NCI-H510A treated with DMSO at 0.1 percent for 48 hours (cell line): ENCODE results near the gene ALG12.

Source experiments
- DNase-seq: peaks from one replicate; lab custom pipeline; 2025; lab: John Stamatoyannopoulos, UW

The ALG12 gene

GRCh38 chr22:49917974-49918910, at the start of gene ALG12, which contains the start of gene CRELD2:
ALG12 (minus strand) TSS chr22:49918438; CDS start chr22:49913765, 4,673 bp downstream.
CRELD2 (plus strand) TSS chr22:49918634; CDS start chr22:49918770, 136 bp downstream.
- DNase-seq: peak; percentile 77

GRCh38 chr22:49967706-49968208, 49.5 kb upstream of the ALG12 start:
- no peak for DNase-seq

GRCh38 chr22:49966774-49967705, 48.8 kb upstream of the ALG12 start:
- no peak for DNase-seq

- no peak for DNase-seq
These were observed 48.0 kb upstream of the ALG12 start for GRCh38 chr22:49966041-49966773.

GRCh38 chr22:49965091-49966040, 47.1 kb upstream of the ALG12 start:
- no peak for DNase-seq

- no peak for DNase-seq
These were observed 46.2 kb upstream of the ALG12 start for GRCh38 chr22:49964136-49965090.

GRCh38 chr22:49963647-49964026, 45.4 kb upstream of the ALG12 start:
- no peak for DNase-seq

- DNase-seq: no peak
These were observed 44.8 kb upstream of the ALG12 start for GRCh38 chr22:49962751-49963646.

GRCh38 chr22:49962012-49962750, 43.9 kb upstream of the ALG12 start:
- peak; percentile 61 for DNase-seq

GRCh38 chr22:49961601-49962011, 43.4 kb upstream of the ALG12 start:
- no peak for DNase-seq

- DNase-seq: no peak
These were observed 42.9 kb upstream of the ALG12 start for GRCh38 chr22:49961005-49961600.

- peak; percentile 87 for DNase-seq
These were observed 42.1 kb upstream of the ALG12 start, which contains the start of gene PIM3 for GRCh38 chr22:49960159-49961004. PIM3 (plus strand) TSS chr22:49960772; CDS start chr22:49960948, 176 bp downstream.

- DNase-seq: no peak
These were observed 41.5 kb upstream of the ALG12 start for GRCh38 chr22:49959782-49960158.

GRCh38 chr22:49958931-49959781, 40.9 kb upstream of the ALG12 start:
- no peak for DNase-seq

GRCh38 chr22:49958366-49958921, 40.2 kb upstream of the ALG12 start:
- DNase-seq: no peak
